Neural progenitor cell (in vitro differentiated cells): ENCODE data around the gene RTL9. TPM values are rescaled to one million over a fixed set of nuclear protein-coding genes. Genes with fewer than 3 reads are reported as not detected.

Experiments
- DNase-seq: peaks from one replicate; pipeline ENCODE4 v3.0.0-alpha.2; 2016; ENCODE audit warnings: low spot score
- H2AFZ ChIP-seq: fragments of 200-600 bp; sonication (generic); replicated peaks from 2 replicates; pipeline ENCODE4 v1.6.1; 2016; ENCODE audit warnings: antibody characterized with exemption
- H3F3A ChIP-seq: fragments of 200-600 bp; sonication (generic); 2 replicates; pipeline ENCODE4 v1.6.1; 2016; ENCODE audit warnings: antibody characterized with exemption, low read depth
- H3K27ac ChIP-seq: fragments of 200-600 bp; sonication (generic); 2 replicates; pipeline ENCODE4 v1.5.1; 2016; ENCODE audit warnings: mild to moderate bottlenecking
- H3K27me3 ChIP-seq: fragments of 200-600 bp; sonication (generic); 2 replicates; pipeline ENCODE4 v1.6.1; 2016; ENCODE audit warnings: mild to moderate bottlenecking, moderate library complexity
- H3K36me3 ChIP-seq: fragments of 200-600 bp; sonication (generic); 2 replicates; pipeline ENCODE4 v1.5.1; 2016
- H3K4me1 ChIP-seq: fragments of 200-600 bp; sonication (generic); 2 replicates; pipeline ENCODE4 v1.6.1; 2016; ENCODE audit warnings: mixed run types
- H3K4me2 ChIP-seq: fragments of 200-600 bp; sonication (generic); 2 replicates; pipeline ENCODE4 v1.6.1; 2016
- H3K4me3 ChIP-seq: fragments of 200-600 bp; sonication (generic); 2 replicates; pipeline ENCODE4 v1.5.1; 2016
- H3K79me2 ChIP-seq: fragments of 200-600 bp; sonication (generic); 2 replicates; pipeline ENCODE4 v1.6.1; 2016; ENCODE audit warnings: low read depth
- H3K9ac ChIP-seq: fragments of 200-600 bp; sonication (generic); 2 replicates; pipeline ENCODE4 v1.6.1; 2016
- H3K9me3 ChIP-seq: fragments of 200-600 bp; sonication (generic); 2 replicates; pipeline ENCODE4 v1.5.1; 2016; ENCODE audit warnings: low read depth
- H4K20me1 ChIP-seq: fragments of 200-600 bp; sonication (generic); 2 replicates; pipeline ENCODE4 v1.6.1; 2016; ENCODE audit warnings: low read depth
- H3K27ac Mint-ChIP-seq: 3 replicates; pipeline ENCODE4 v1.8.0; 2021; ENCODE audit warnings: mixed read lengths
- H3K27me3 Mint-ChIP-seq: 2 replicates; pipeline ENCODE4 v1.8.0; 2022; ENCODE audit warnings: low read depth, mild to moderate bottlenecking, inconsistent platforms, moderate library complexity, mixed read lengths; ENCODE audit not compliant: insufficient read depth
- H3K36me3 Mint-ChIP-seq: 3 replicates; pipeline ENCODE4 v1.8.0; 2021; ENCODE audit warnings: mixed read lengths
- H3K4me1 Mint-ChIP-seq: 3 replicates; pipeline ENCODE4 v1.8.0; 2021; ENCODE audit warnings: mixed read lengths
- H3K4me3 Mint-ChIP-seq: 3 replicates; pipeline ENCODE4 v1.8.0; 2021; ENCODE audit warnings: mild to moderate bottlenecking, moderate library complexity, mixed read lengths
- H3K9me3 Mint-ChIP-seq: 3 replicates; pipeline ENCODE4 v1.8.0; 2020; ENCODE audit warnings: mixed read lengths
- EZH2 ChIP-seq: fragments of 200-600 bp; sonication (generic); IDR thresholded peaks from 2 replicates; pipeline ENCODE4 v1.6.1; 2017; ENCODE audit warnings: antibody characterized with exemption, mild to moderate bottlenecking, moderate library complexity
- EZH2phosphoT487 ChIP-seq: fragments of 200-600 bp; sonication (generic); IDR thresholded peaks from 2 replicates; pipeline ENCODE4 v1.6.1; 2017; ENCODE audit warnings: antibody characterized with exemption
- total RNA-seq: library from RNA; depleted of rRNA; stranded (reverse); fragments of >200 nt; gene quantifications from 2 replicates; pipeline ENCODE4 v1.2.3, GENCODE V29; 2015; ENCODE audit warnings: low replicate concordance
- TF ChIP-seq, protein P1 (sequence below): fragments of 200-600 bp; sonication (generic); IDR thresholded peaks from 2 replicates; pipeline ENCODE4 v1.5.1; 2017; ENCODE audit warnings: antibody characterized with exemption, mild to moderate bottlenecking

Gene RTL9
- total RNA-seq, 1 donor from 2014 or later = 0.49 TPM

- Histone ChIP-seq H3K36me3 (no peaks in the 10 kb centered on the region), H3K9ac (no peak overlapping the region), H3K27ac (no peak overlapping the region), H3K27me3 (no peaks in the 10 kb centered on the region), H3F3A (no peaks in the 10 kb centered on the region), H3K79me2 (no peaks in the 10 kb centered on the region), H3K4me3 (no peak overlapping the region), H3K9me3 (no peaks in the 10 kb centered on the region), H4K20me1 (no peaks in the 10 kb centered on the region), H3K4me2 (no peak overlapping the region), H2AFZ (no peak overlapping the region), H3K4me1 (no peaks in the 10 kb centered on the region)
- no peak for TF ChIP-seq EZH2
- DNase-seq = peak; percentile 20
- Mint-ChIP-seq H3K36me3 (no peaks in the 10 kb centered on the region), H3K27ac (no peak overlapping the region), H3K9me3 (peaks cover 2% of the 10 kb centered on the region), H3K4me3 (no peak overlapping the region), H3K27me3 (peaks cover 2% of the 10 kb centered on the region), H3K4me1 (no peaks in the 10 kb centered on the region)
Measured at GRCh38 chrX:110346681-110347080, 12.0 kb upstream of the RTL9 start.

- H4K20me1 ChIP-seq = no peaks in the 10 kb centered on the region
- Mint-ChIP-seq H3K27me3 (peaks cover 3% of the 10 kb centered on the region), H3K27ac (no peak overlapping the region), H3K9me3 (peaks cover 4% of the 10 kb centered on the region), H3K4me1 (no peaks in the 10 kb centered on the region), H3K4me3 (no peak overlapping the region), H3K36me3 (no peaks in the 10 kb centered on the region)
- no peak overlapping the region for H3K4me3 ChIP-seq
- H3K4me2 ChIP-seq = no peak overlapping the region
- no peaks in the 10 kb centered on the region for H3K79me2 ChIP-seq
- H3K27me3 ChIP-seq = no peaks in the 10 kb centered on the region
- no peaks in the 10 kb centered on the region for H3F3A ChIP-seq
- H3K9ac ChIP-seq = no peak overlapping the region
- TF ChIP-seq EZH2 (no peak), EZH2phosphoT487 (no peak)
- TF ChIP-seq, protein P1, sequence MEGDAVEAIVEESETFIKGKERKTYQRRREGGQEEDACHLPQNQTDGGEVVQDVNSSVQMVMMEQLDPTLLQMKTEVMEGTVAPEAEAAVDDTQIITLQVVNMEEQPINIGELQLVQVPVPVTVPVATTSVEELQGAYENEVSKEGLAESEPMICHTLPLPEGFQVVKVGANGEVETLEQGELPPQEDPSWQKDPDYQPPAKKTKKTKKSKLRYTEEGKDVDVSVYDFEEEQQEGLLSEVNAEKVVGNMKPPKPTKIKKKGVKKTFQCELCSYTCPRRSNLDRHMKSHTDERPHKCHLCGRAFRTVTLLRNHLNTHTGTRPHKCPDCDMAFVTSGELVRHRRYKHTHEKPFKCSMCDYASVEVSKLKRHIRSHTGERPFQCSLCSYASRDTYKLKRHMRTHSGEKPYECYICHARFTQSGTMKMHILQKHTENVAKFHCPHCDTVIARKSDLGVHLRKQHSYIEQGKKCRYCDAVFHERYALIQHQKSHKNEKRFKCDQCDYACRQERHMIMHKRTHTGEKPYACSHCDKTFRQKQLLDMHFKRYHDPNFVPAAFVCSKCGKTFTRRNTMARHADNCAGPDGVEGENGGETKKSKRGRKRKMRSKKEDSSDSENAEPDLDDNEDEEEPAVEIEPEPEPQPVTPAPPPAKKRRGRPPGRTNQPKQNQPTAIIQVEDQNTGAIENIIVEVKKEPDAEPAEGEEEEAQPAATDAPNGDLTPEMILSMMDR = no peak
- H2AFZ ChIP-seq = no peak overlapping the region
- H3K36me3 ChIP-seq = no peaks in the 10 kb centered on the region
- H3K4me1 ChIP-seq = no peaks in the 10 kb centered on the region
- no peak overlapping the region for H3K27ac ChIP-seq
- DNase-seq = no peak
- H3K9me3 ChIP-seq = no peaks in the 10 kb centered on the region
Measured at GRCh38 chrX:110359273-110359672, 625 bp downstream of the RTL9 start.

DNA sequence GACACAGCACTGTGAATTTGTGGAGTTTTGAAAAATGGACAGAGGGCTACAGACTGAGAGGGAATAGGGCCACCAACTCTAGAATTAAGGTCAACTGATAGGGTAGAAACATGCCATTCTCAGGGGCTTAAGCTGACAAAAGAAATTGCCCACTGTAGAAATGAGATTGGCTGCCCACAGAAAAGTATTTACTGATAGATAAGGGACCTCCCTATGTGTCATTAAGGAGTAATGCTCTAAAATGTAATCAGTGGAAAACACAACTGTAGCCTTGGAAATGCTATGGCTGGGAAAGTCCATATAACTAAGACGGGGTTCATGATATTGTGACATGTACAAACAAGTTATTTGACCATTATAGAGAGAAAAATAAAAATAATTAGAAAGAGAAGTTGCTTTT lies 4.6 kb downstream of the RTL9 start:
- Histone ChIP-seq H2AFZ (no peak overlapping the region), H4K20me1 (no peaks in the 10 kb centered on the region), H3K36me3 (no peaks in the 10 kb centered on the region), H3F3A (no peaks in the 10 kb centered on the region), H3K79me2 (no peaks in the 10 kb centered on the region), H3K27ac (no peak overlapping the region), H3K27me3 (no peaks in the 10 kb centered on the region), H3K4me3 (no peak overlapping the region), H3K9me3 (no peaks in the 10 kb centered on the region), H3K4me2 (no peak overlapping the region), H3K4me1 (no peaks in the 10 kb centered on the region), H3K9ac (no peak overlapping the region)
- Mint-ChIP-seq H3K27ac (no peak overlapping the region), H3K4me3 (no peak overlapping the region), H3K9me3 (no peaks in the 10 kb centered on the region), H3K36me3 (no peaks in the 10 kb centered on the region), H3K27me3 (no peaks in the 10 kb centered on the region), H3K4me1 (no peaks in the 10 kb centered on the region)
- no peak for DNase-seq
- TF ChIP-seq, protein P1 = no peak
- TF ChIP-seq EZH2 (no peak), EZH2phosphoT487 (no peak)

DNA sequence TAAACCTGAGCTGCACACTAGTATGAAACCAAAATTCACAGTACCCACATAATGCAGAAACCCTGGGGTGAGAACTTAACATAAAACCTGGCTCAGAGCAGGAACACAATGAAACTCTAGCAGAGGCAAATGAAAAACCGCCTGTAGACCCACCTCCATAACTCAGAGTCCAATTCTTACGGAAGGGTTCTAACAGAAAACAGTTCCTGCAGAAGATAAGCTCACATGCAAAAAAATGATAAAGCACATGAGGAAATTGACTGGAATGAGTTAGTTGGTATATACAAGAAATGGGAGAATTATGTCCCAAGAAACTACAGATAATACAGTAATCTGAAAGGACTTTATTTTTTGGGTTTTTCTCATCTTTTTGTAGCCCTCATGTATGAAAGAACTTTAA lies 14.7 kb downstream of the RTL9 start:
- Histone ChIP-seq H3K9ac (no peak overlapping the region), H3K4me3 (no peak overlapping the region), H3K27me3 (no peaks in the 10 kb centered on the region), H3K36me3 (no peaks in the 10 kb centered on the region), H3K79me2 (no peaks in the 10 kb centered on the region), H3K9me3 (no peaks in the 10 kb centered on the region), H4K20me1 (no peaks in the 10 kb centered on the region), H3F3A (no peaks in the 10 kb centered on the region), H2AFZ (no peak overlapping the region), H3K4me2 (no peak overlapping the region), H3K27ac (no peak overlapping the region), H3K4me1 (no peaks in the 10 kb centered on the region)
- DNase-seq = no peak
- Mint-ChIP-seq H3K36me3 (no peaks in the 10 kb centered on the region), H3K27ac (no peak overlapping the region), H3K9me3 (no peaks in the 10 kb centered on the region), H3K27me3 (no peaks in the 10 kb centered on the region), H3K4me1 (no peaks in the 10 kb centered on the region), H3K4me3 (no peak overlapping the region)
- TF ChIP-seq EZH2phosphoT487 (no peak), EZH2 (no peak)
- TF ChIP-seq, protein P1 = no peak
